Right lobe of liver (tissue), 4 donors: Measurements from ENCODE around the gene PTPN7.

Experiments
- POLR2A ChIP-seq: fragments of 450-650 bp; IDR thresholded peaks from one replicate; pipeline ENCODE4 v1.6.1; 2017; ENCODE audit warnings: antibody characterized with exemption, mild to moderate bottlenecking
- TF ChIP-seq, protein P1 (sequence below), 4 donors: fragments of 200-600 bp in 3 of 4; fragments of 450-650 bp in 1 of 4; IDR thresholded peaks; one replicate each; pipeline versions ENCODE4 v1.5.1 to v1.8.0; 2016 to 2022; ENCODE audit warnings: antibody characterized with exemption in 4 of 4, mild to moderate bottlenecking in 2 of 4
- donor health status: DM: no; HTN: no; CAD: no.
- donor health status: DM: no; HTN: no; CAD: no.
- donor health status: DM: no; HTN: yes; CAD: no.

- TF ChIP-seq, protein P1, sequence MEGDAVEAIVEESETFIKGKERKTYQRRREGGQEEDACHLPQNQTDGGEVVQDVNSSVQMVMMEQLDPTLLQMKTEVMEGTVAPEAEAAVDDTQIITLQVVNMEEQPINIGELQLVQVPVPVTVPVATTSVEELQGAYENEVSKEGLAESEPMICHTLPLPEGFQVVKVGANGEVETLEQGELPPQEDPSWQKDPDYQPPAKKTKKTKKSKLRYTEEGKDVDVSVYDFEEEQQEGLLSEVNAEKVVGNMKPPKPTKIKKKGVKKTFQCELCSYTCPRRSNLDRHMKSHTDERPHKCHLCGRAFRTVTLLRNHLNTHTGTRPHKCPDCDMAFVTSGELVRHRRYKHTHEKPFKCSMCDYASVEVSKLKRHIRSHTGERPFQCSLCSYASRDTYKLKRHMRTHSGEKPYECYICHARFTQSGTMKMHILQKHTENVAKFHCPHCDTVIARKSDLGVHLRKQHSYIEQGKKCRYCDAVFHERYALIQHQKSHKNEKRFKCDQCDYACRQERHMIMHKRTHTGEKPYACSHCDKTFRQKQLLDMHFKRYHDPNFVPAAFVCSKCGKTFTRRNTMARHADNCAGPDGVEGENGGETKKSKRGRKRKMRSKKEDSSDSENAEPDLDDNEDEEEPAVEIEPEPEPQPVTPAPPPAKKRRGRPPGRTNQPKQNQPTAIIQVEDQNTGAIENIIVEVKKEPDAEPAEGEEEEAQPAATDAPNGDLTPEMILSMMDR (IDR thresholded peaks at IDR 0.05): no peak
- no peak for TF ChIP-seq POLR2A
Observed at GRCh38 chr1:202150187-202150586, 10.2 kb downstream of the PTPN7 start.
